Mesendoderm (in vitro differentiated cells): ENCODE data around the gene CYB5A.

Source experiments
- DNase-seq: peaks from one replicate; pipeline ENCODE4 v3.0.0; 2013
- H2AK5ac ChIP-seq: 2 replicates; pipeline ENCODE4 v1.6.1; 2013; ENCODE audit warnings: low read length, inconsistent platforms
- H2BK120ac ChIP-seq: 2 replicates; pipeline ENCODE4 v1.6.1; 2013; ENCODE audit warnings: low read depth, mild to moderate bottlenecking, low read length, moderate library complexity, mixed read lengths
- H2BK15ac ChIP-seq: replicated peaks from 2 replicates; pipeline ENCODE4 v1.6.1; 2013; ENCODE audit warnings: low read depth, mild to moderate bottlenecking, moderate library complexity
- H2BK5ac ChIP-seq: 2 replicates; pipeline ENCODE4 v1.6.1; 2013; ENCODE audit warnings: low read length, inconsistent platforms
- H3K18ac ChIP-seq: 2 replicates; pipeline ENCODE4 v1.6.1; 2013; ENCODE audit warnings: mild to moderate bottlenecking, low read length, mixed read lengths
- H3K23ac ChIP-seq: one replicate; pipeline ENCODE4 v1.6.1; 2013; ENCODE audit warnings: low read length
- H3K27ac ChIP-seq: 2 replicates; pipeline ENCODE4 v1.5.1; 2013; ENCODE audit warnings: low read depth, mild to moderate bottlenecking, inconsistent platforms, low read length, moderate library complexity
- H3K27me3 ChIP-seq: 2 replicates; pipeline ENCODE4 v1.6.1; 2013; ENCODE audit warnings: low read length, control low read depth, mild to moderate bottlenecking, inconsistent platforms; ENCODE audit not compliant: insufficient read depth, poor library complexity
- H3K36me3 ChIP-seq: 2 replicates; pipeline ENCODE4 v1.6.1; 2013; ENCODE audit warnings: low read length, inconsistent platforms; ENCODE audit not compliant: control insufficient read depth, insufficient read depth
- H3K4ac ChIP-seq: one replicate; pipeline ENCODE4 v1.6.1; 2013; ENCODE audit warnings: low read depth, mild to moderate bottlenecking, low read length, moderate library complexity
- H3K4me1 ChIP-seq: 2 replicates; pipeline ENCODE4 v1.6.1; 2013; ENCODE audit warnings: low read depth, low read length, inconsistent platforms; ENCODE audit not compliant: control insufficient read depth
- H3K4me2 ChIP-seq: 2 replicates; pipeline ENCODE4 v1.6.1; 2013; ENCODE audit warnings: low read length
- H3K4me3 ChIP-seq: 2 replicates; pipeline ENCODE4 v1.5.1; 2013; ENCODE audit warnings: mild to moderate bottlenecking, low read length
- H3K56ac ChIP-seq: one replicate; pipeline ENCODE4 v1.6.1; 2013; ENCODE audit warnings: low read length
- H3K79me1 ChIP-seq: 2 replicates; pipeline ENCODE4 v1.6.1; 2013; ENCODE audit warnings: low read length, inconsistent platforms
- H3K79me2 ChIP-seq: 2 replicates; pipeline ENCODE4 v1.6.1; 2013; ENCODE audit warnings: mild to moderate bottlenecking, low read length; ENCODE audit not compliant: control insufficient read depth, insufficient read depth
- H3K9ac ChIP-seq: 2 replicates; pipeline ENCODE4 v1.6.1; 2013; ENCODE audit warnings: low read length, inconsistent platforms
- H4K5ac ChIP-seq: one replicate; pipeline ENCODE4 v1.6.1; 2013; ENCODE audit warnings: low read length
- H4K8ac ChIP-seq: one replicate; pipeline ENCODE4 v1.6.1; 2013; ENCODE audit warnings: low read depth, mild to moderate bottlenecking, control low read depth, low read length, moderate library complexity
- WGBS: extraction: QIAGEN DNeasy Blood & Tissue Kit; methylation state at CpG from one replicate; pipeline ENCODE4 v1.1.7; 2013; ENCODE audit warnings: low lambda C conversion rate, missing lambda C conversion rate; ENCODE audit not compliant: insufficient coverage; ENCODE audit errors: extremely low coverage; 5-methylcytosine and 5-hydroxymethylcytosine counted together

CYB5A gene

GRCh38 chr18:74248595-74248994, 43.2 kb downstream of the CYB5A start:
- no peak overlapping the region for H2AK5ac ChIP-seq
- H3K23ac ChIP-seq = no peak overlapping the region
- no peak overlapping the region for H3K18ac ChIP-seq
- no peak overlapping the region for H3K56ac ChIP-seq
- no peaks in the 10 kb centered on the region for H3K79me2 ChIP-seq
- no peaks in the 10 kb centered on the region for H3K36me3 ChIP-seq
- H4K8ac ChIP-seq = no peak overlapping the region
- H4K5ac ChIP-seq = no peak overlapping the region
- WGBS = no CpG with 5 or more reads among the region's 4 CpGs
- no peak overlapping the region for H2BK120ac ChIP-seq
- H3K9ac ChIP-seq = no peak overlapping the region
- H3K4me3 ChIP-seq = no peak overlapping the region
- no peak overlapping the region for H3K4ac ChIP-seq
- no peak overlapping the region for H3K4me2 ChIP-seq
- H2BK15ac ChIP-seq = no peak overlapping the region
- H3K27me3 ChIP-seq = no peaks in the 10 kb centered on the region
- H3K4me1 ChIP-seq = no peaks in the 10 kb centered on the region
- no peaks in the 10 kb centered on the region for H3K79me1 ChIP-seq
- no peak overlapping the region for H3K27ac ChIP-seq
- H2BK5ac ChIP-seq = no peak overlapping the region
- DNase-seq = no peak

- WGBS = no CpG with 5 or more reads among the region's 6 CpGs
- Histone ChIP-seq H4K5ac (no peak overlapping the region), H3K23ac (no peak overlapping the region), H2BK5ac (no peak overlapping the region), H3K4me2 (no peak overlapping the region), H4K8ac (no peak overlapping the region), H2BK120ac (no peak overlapping the region), H3K27ac (no peak overlapping the region), H3K4ac (no peak overlapping the region), H3K18ac (no peak overlapping the region), H3K9ac (no peak overlapping the region), H3K79me2 (no peaks in the 10 kb centered on the region), H3K4me3 (no peak overlapping the region), H3K36me3 (no peaks in the 10 kb centered on the region), H3K79me1 (no peaks in the 10 kb centered on the region), H3K4me1 (no peaks in the 10 kb centered on the region), H2AK5ac (no peak overlapping the region), H3K27me3 (no peaks in the 10 kb centered on the region), H2BK15ac (no peak overlapping the region), H3K56ac (no peak overlapping the region)
- DNase-seq = no peak
These were observed 43.6 kb downstream of the CYB5A start for GRCh38 chr18:74248189-74248588.

- WGBS = no CpG with 5 or more reads among the region's 2 CpGs
- no peaks in the 10 kb centered on the region for H3K36me3 ChIP-seq
- H2BK5ac ChIP-seq = no peak overlapping the region
These were observed 47.2 kb downstream of the CYB5A start for GRCh38 chr18:74244554-74244953.

GRCh38 chr18:74243127-74243526, 48.6 kb downstream of the CYB5A start:
- Histone ChIP-seq H3K27ac (no peak overlapping the region), H3K79me1 (no peaks in the 10 kb centered on the region), H2BK120ac (no peak overlapping the region), H3K27me3 (no peaks in the 10 kb centered on the region), H3K4me2 (no peak overlapping the region), H4K5ac (no peak overlapping the region), H3K79me2 (no peaks in the 10 kb centered on the region), H2BK5ac (no peak overlapping the region), H3K9ac (no peak overlapping the region), H3K23ac (no peak overlapping the region), H3K56ac (no peak overlapping the region), H3K4ac (no peak overlapping the region), H3K4me1 (no peaks in the 10 kb centered on the region), H2BK15ac (no peak overlapping the region), H2AK5ac (no peak overlapping the region), H3K36me3 (no peaks in the 10 kb centered on the region), H4K8ac (no peak overlapping the region), H3K18ac (no peak overlapping the region), H3K4me3 (no peak overlapping the region)
- WGBS = no CpG with 5 or more reads among the region's 4 CpGs
- DNase-seq = no peak

More at GRCh38 chr18:74244554-74244953, 47.2 kb downstream of the CYB5A start:
- Histone ChIP-seq H3K23ac (no peak overlapping the region), H3K4ac (no peak overlapping the region), H4K8ac (no peak overlapping the region), H2AK5ac (no peak overlapping the region), H3K4me3 (no peak overlapping the region), H3K4me2 (no peak overlapping the region), H3K56ac (no peak overlapping the region), H2BK120ac (no peak overlapping the region), H3K27me3 (no peaks in the 10 kb centered on the region), H3K9ac (no peak overlapping the region), H2BK15ac (no peak overlapping the region), H3K27ac (no peak overlapping the region), H4K5ac (no peak overlapping the region), H3K4me1 (no peaks in the 10 kb centered on the region), H3K79me2 (no peaks in the 10 kb centered on the region), H3K18ac (no peak overlapping the region), H3K79me1 (no peaks in the 10 kb centered on the region)
- DNase-seq = no peak

- H3K56ac ChIP-seq = no peak overlapping the region
- H3K4ac ChIP-seq = no peak overlapping the region
- no peaks in the 10 kb centered on the region for H3K36me3 ChIP-seq
- no peaks in the 10 kb centered on the region for H3K79me2 ChIP-seq
- no peak for DNase-seq
- no peak overlapping the region for H3K4me3 ChIP-seq
- H2BK5ac ChIP-seq = no peak overlapping the region
- H3K4me2 ChIP-seq = no peak overlapping the region
- no peak overlapping the region for H4K5ac ChIP-seq
- WGBS = no CpG with 5 or more reads among the region's 17 CpGs
- no peaks in the 10 kb centered on the region for H3K79me1 ChIP-seq
- H3K23ac ChIP-seq = no peak overlapping the region
- no peaks in the 10 kb centered on the region for H3K4me1 ChIP-seq
- no peak overlapping the region for H2BK15ac ChIP-seq
- H2AK5ac ChIP-seq = no peak overlapping the region
- no peak overlapping the region for H2BK120ac ChIP-seq
- no peak overlapping the region for H3K18ac ChIP-seq
- H4K8ac ChIP-seq = no peak overlapping the region
- no peak overlapping the region for H3K9ac ChIP-seq
- H3K27me3 ChIP-seq = no peaks in the 10 kb centered on the region
- no peak overlapping the region for H3K27ac ChIP-seq
These were observed 49.2 kb downstream of the CYB5A start for GRCh38 chr18:74242438-74243096.

GRCh38 chr18:74241970-74242369, 49.8 kb downstream of the CYB5A start:
- DNase-seq = no peak
- H3K9ac ChIP-seq = no peak overlapping the region
- no peak overlapping the region for H2BK5ac ChIP-seq
- H2BK15ac ChIP-seq = no peak overlapping the region
- no peak overlapping the region for H4K8ac ChIP-seq
- H3K23ac ChIP-seq = no peak overlapping the region
- no peaks in the 10 kb centered on the region for H3K79me2 ChIP-seq
- WGBS = no CpG with 5 or more reads among the region's 3 CpGs
- H3K4me1 ChIP-seq = peaks cover under 1% of the 10 kb centered on the region
- no peak overlapping the region for H2AK5ac ChIP-seq
- H3K18ac ChIP-seq = no peak overlapping the region
- no peak overlapping the region for H3K4me2 ChIP-seq
- no peak overlapping the region for H3K4ac ChIP-seq
- no peak overlapping the region for H3K27ac ChIP-seq
- no peak overlapping the region for H3K4me3 ChIP-seq
- no peak overlapping the region for H2BK120ac ChIP-seq
- H3K27me3 ChIP-seq = no peaks in the 10 kb centered on the region
- no peak overlapping the region for H4K5ac ChIP-seq
- no peaks in the 10 kb centered on the region for H3K79me1 ChIP-seq
- H3K56ac ChIP-seq = no peak overlapping the region
- H3K36me3 ChIP-seq = no peaks in the 10 kb centered on the region
